ENCODE results near the gene ZSCAN4.

The ZSCAN4 gene

DNA sequence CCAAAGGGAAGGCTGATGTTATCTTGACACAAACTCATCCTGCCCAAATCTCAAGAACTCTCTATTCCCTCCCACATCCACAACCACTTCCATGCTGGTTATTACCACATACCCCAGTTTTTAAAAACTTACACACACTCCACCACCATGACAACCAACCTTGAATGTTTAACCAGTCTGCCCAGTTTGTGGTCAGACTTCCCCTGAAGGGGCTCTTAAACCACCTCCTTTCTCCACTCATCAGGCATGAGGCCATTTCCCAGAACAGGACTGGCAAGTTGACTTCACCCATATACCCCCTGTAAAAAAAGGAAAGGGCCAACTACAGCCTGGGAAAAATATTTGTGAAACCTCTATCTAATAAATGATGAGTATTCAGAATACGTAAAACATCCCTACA lies 12.4 kb upstream of the ZSCAN4 start:
- Histone ChIP-seq H3K4me3 (ENCODE audit: insufficient read length, low read depth) (no peak overlapping the region), H3K4me1 (ENCODE audit: insufficient read depth, insufficient read length) (no peaks in the 10 kb centered on the region), H3K9ac (ENCODE audit: insufficient read length, low read depth) (no peak overlapping the region), H3K36me3 (ENCODE audit: insufficient read depth, insufficient read length, low read length) (no peaks in the 10 kb centered on the region), H3K9me3 (ENCODE audit: insufficient read depth, low read length) (peaks cover 4% of the 10 kb centered on the region; the same call in 1 of the 2 replicates), H3K27me3 (ENCODE audit: insufficient read depth, insufficient read length) (peaks cover 5% of the 10 kb centered on the region)
- no peak for TF ChIP-seq YY1 (IDR thresholded peaks at IDR 0.05; ENCODE audit: insufficient read depth, insufficient read length)
- no peak for TF ChIP-seq SUZ12 (IDR thresholded peaks at IDR 0.05; ENCODE audit: extremely low read depth, insufficient read depth, insufficient read length)
- no peak for TF ChIP-seq ZNF274 (IDR thresholded peaks at IDR 0.05; ENCODE audit: low read depth, low read length)
- no peak for DNase-seq (ENCODE audit: low read depth, low spot score)

- Histone ChIP-seq H3K27me3 (ENCODE audit: insufficient read depth, insufficient read length) (peaks cover 12% of the 10 kb centered on the region), H3K4me3 (ENCODE audit: insufficient read length, low read depth) (peak overlapping the region; percentile 34), H3K9me3 (ENCODE audit: insufficient read depth, low read length) (no peaks in the 10 kb centered on the region), H3K4me1 (ENCODE audit: insufficient read depth, insufficient read length) (no peaks in the 10 kb centered on the region), H3K36me3 (ENCODE audit: insufficient read depth, insufficient read length, low read length) (no peaks in the 10 kb centered on the region), H3K9ac (ENCODE audit: insufficient read length, low read depth) (peak overlapping the region; percentile 67)
- DNase-seq (ENCODE audit: low read depth, low spot score) = peak; percentile 22
- TF ChIP-seq SUZ12 (IDR thresholded peaks at IDR 0.05; ENCODE audit: extremely low read depth, insufficient read depth, insufficient read length) (no peak), YY1 (IDR thresholded peaks at IDR 0.05; ENCODE audit: insufficient read depth, insufficient read length) (no peak), ZNF274 (IDR thresholded peaks at IDR 0.05; ENCODE audit: low read depth, low read length) (no peak)
Observed at GRCh38 chr19:57664269-57665127, 4.2 kb upstream of the ZSCAN4 start.

GRCh38 chr19:57665261-57665806 lies 3.4 kb upstream of the ZSCAN4 start:
- TF ChIP-seq YY1 (IDR thresholded peaks at IDR 0.05; ENCODE audit: insufficient read depth, insufficient read length) = no peak
- TF ChIP-seq ZNF274 (IDR thresholded peaks at IDR 0.05; ENCODE audit: low read depth, low read length) = no peak
- no peak for TF ChIP-seq SUZ12 (IDR thresholded peaks at IDR 0.05; ENCODE audit: extremely low read depth, insufficient read depth, insufficient read length)
- no peak overlapping the region for H3K4me3 ChIP-seq (ENCODE audit: insufficient read length, low read depth)
- no peaks in the 10 kb centered on the region for H3K4me1 ChIP-seq (ENCODE audit: insufficient read depth, insufficient read length)
- H3K9me3 ChIP-seq (ENCODE audit: insufficient read depth, low read length) = no peaks in the 10 kb centered on the region
- no peak overlapping the region for H3K9ac ChIP-seq (ENCODE audit: insufficient read length, low read depth)
- H3K36me3 ChIP-seq (ENCODE audit: insufficient read depth, insufficient read length, low read length) = no peaks in the 10 kb centered on the region
- H3K27me3 ChIP-seq (ENCODE audit: insufficient read depth, insufficient read length) = peaks cover 9% of the 10 kb centered on the region
- no peak for DNase-seq (ENCODE audit: low read depth, low spot score)

DNA sequence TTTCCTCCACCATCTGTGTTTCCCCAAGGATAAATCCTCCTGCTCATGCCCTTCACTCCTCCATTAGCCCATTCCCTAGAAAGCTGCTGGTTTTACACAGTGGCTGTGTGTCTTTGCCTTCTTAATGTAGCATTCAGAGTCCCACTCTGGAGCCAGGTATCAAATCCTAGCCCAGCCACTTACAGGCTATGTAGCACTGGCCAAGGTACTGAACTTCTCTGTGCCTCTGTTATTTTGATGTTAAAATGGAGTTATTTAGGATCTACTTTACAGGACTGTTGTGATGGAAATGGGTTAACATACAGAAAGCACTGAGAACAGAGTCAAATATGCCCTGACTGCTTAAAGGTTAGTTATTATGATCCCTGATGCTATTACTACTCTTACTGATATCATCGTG lies 1.5 kb upstream of the ZSCAN4 start:
- H3K27me3 ChIP-seq (ENCODE audit: insufficient read depth, insufficient read length) = peaks cover 7% of the 10 kb centered on the region
- no peak overlapping the region for H3K4me3 ChIP-seq (ENCODE audit: insufficient read length, low read depth)
- H3K36me3 ChIP-seq (ENCODE audit: insufficient read depth, insufficient read length, low read length) = no peaks in the 10 kb centered on the region
- no peak for DNase-seq (ENCODE audit: low read depth, low spot score)
- no peak overlapping the region for H3K9ac ChIP-seq (ENCODE audit: insufficient read length, low read depth)
- no peaks in the 10 kb centered on the region for H3K4me1 ChIP-seq (ENCODE audit: insufficient read depth, insufficient read length)
- no peak for TF ChIP-seq YY1 (IDR thresholded peaks at IDR 0.05; ENCODE audit: insufficient read depth, insufficient read length)
- H3K9me3 ChIP-seq (ENCODE audit: insufficient read depth, low read length) = no peaks in the 10 kb centered on the region

DNA sequence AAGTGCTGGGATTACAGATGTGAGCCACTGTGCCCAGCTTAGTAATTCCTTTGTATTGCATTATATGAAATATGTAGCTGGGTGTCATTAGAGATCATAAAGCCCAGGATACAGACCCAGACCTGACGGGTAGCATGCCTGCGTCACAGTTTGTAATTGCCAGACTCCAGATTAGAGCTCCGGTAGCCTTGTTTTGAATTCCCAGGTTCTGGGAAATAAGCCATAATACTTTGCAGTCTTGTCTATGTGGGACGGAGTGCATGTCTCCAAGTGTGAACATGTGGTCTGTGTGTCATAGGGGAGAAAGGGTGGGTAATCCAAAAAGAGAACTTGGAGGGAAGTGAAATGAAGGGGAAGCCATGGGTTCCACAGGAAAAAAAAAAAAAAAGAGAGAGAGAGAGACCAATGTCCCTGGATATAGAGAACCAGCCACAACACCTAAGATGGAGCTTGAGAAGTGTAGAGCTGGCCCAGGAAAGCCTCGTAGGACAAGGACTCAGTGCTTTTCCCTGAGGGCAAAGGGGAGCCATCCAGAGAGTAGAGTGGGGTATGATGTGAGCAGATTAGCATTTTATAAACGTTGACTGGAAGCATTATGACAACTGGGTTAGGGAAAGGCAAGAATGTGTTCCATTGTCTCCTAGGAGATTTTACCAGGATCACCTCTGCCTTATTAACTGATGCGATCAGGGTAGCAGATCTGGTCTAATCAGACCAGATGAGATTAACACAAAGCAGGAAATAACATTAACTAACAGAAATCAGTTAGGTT lies 2.6 kb downstream of the ZSCAN4 start:
- H3K36me3 ChIP-seq (ENCODE audit: insufficient read depth, insufficient read length, low read length) = no peaks in the 10 kb centered on the region

GRCh38 chr19:57672466-57672865 lies 3.7 kb downstream of the ZSCAN4 start:
- Histone ChIP-seq H3K27me3 (ENCODE audit: insufficient read depth, insufficient read length) (no peaks in the 10 kb centered on the region), H3K9ac (ENCODE audit: insufficient read length, low read depth) (no peak overlapping the region), H3K4me3 (ENCODE audit: insufficient read length, low read depth) (no peak overlapping the region), H3K4me1 (ENCODE audit: insufficient read depth, insufficient read length) (no peaks in the 10 kb centered on the region), H3K36me3 (ENCODE audit: insufficient read depth, insufficient read length, low read length) (no peaks in the 10 kb centered on the region), H3K9me3 (ENCODE audit: insufficient read depth, low read length) (no peaks in the 10 kb centered on the region)
- TF ChIP-seq ZNF274 (IDR thresholded peaks at IDR 0.05; ENCODE audit: low read depth, low read length) (no peak), YY1 (IDR thresholded peaks at IDR 0.05; ENCODE audit: insufficient read depth, insufficient read length) (no peak), SUZ12 (IDR thresholded peaks at IDR 0.05; ENCODE audit: extremely low read depth, insufficient read depth, insufficient read length) (no peak)
- DNase-seq (ENCODE audit: low read depth, low spot score) = no peak

More for the DNA sequence above, 2.6 kb downstream of the ZSCAN4 start:
- Histone ChIP-seq H3K9me3 (ENCODE audit: insufficient read depth, low read length) (no peaks in the 10 kb centered on the region), H3K9ac (ENCODE audit: insufficient read length, low read depth) (no peak overlapping the region), H3K27me3 (ENCODE audit: insufficient read depth, insufficient read length) (no peaks in the 10 kb centered on the region), H3K4me1 (ENCODE audit: insufficient read depth, insufficient read length) (no peaks in the 10 kb centered on the region), H3K4me3 (ENCODE audit: insufficient read length, low read depth) (no peak overlapping the region)
- TF ChIP-seq SUZ12 (IDR thresholded peaks at IDR 0.05; ENCODE audit: extremely low read depth, insufficient read depth, insufficient read length) (no peak), ZNF274 (IDR thresholded peaks at IDR 0.05; ENCODE audit: low read depth, low read length) (no peak), YY1 (IDR thresholded peaks at IDR 0.05; ENCODE audit: insufficient read depth, insufficient read length) (no peak)
- no peak for DNase-seq (ENCODE audit: low read depth, low spot score)

GRCh38 chr19:57675881-57676280 lies 7.1 kb downstream of the ZSCAN4 start:
- no peak overlapping the region for H3K4me3 ChIP-seq (ENCODE audit: insufficient read length, low read depth)
- no peaks in the 10 kb centered on the region for H3K36me3 ChIP-seq (ENCODE audit: insufficient read depth, insufficient read length, low read length)
- DNase-seq (ENCODE audit: low read depth, low spot score) = no peak
- no peak overlapping the region for H3K9ac ChIP-seq (ENCODE audit: insufficient read length, low read depth)
- no peaks in the 10 kb centered on the region for H3K9me3 ChIP-seq (ENCODE audit: insufficient read depth, low read length)
- H3K27me3 ChIP-seq (ENCODE audit: insufficient read depth, insufficient read length) = no peaks in the 10 kb centered on the region
- H3K4me1 ChIP-seq (ENCODE audit: insufficient read depth, insufficient read length) = no peaks in the 10 kb centered on the region
- TF ChIP-seq ZNF274 (IDR thresholded peaks at IDR 0.05; ENCODE audit: low read depth, low read length) (no peak), YY1 (IDR thresholded peaks at IDR 0.05; ENCODE audit: insufficient read depth, insufficient read length) (no peak), SUZ12 (IDR thresholded peaks at IDR 0.05; ENCODE audit: extremely low read depth, insufficient read depth, insufficient read length) (no peak)

All from NT2/D1 (cell line).